ENCODE data around the gene CDADC1.

DNA sequence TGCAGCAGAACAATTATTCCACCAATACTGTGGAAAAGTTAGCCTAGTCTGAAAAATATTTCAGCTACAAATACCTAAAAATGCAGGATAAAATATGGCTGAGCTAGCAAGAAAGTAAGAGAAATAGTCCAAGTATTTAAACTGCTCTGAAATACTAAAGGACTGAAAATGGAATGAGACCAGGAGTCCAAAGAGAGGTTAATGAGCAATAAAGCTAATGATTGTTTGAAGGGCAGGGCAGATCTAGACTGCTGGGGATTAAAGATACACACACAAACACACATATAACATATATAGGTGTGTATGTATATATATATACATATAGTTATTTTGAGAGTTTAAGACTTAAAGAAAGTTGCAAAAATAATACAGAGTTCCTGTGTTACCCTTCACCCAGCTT, 2.6 kb upstream of the CDADC1 start:
- TF ChIP-seq, protein P1, sequence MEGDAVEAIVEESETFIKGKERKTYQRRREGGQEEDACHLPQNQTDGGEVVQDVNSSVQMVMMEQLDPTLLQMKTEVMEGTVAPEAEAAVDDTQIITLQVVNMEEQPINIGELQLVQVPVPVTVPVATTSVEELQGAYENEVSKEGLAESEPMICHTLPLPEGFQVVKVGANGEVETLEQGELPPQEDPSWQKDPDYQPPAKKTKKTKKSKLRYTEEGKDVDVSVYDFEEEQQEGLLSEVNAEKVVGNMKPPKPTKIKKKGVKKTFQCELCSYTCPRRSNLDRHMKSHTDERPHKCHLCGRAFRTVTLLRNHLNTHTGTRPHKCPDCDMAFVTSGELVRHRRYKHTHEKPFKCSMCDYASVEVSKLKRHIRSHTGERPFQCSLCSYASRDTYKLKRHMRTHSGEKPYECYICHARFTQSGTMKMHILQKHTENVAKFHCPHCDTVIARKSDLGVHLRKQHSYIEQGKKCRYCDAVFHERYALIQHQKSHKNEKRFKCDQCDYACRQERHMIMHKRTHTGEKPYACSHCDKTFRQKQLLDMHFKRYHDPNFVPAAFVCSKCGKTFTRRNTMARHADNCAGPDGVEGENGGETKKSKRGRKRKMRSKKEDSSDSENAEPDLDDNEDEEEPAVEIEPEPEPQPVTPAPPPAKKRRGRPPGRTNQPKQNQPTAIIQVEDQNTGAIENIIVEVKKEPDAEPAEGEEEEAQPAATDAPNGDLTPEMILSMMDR (IDR thresholded peaks at IDR 0.05) = no peak
- no peak for TF ChIP-seq POLR2AphosphoS5 (IDR thresholded peaks at IDR 0.05)

Measured in sigmoid colon (tissue), 4 donors.